Kidney epithelial cell (primary cell): ENCODE data around the gene TFCP2L1. TPM values are rescaled to one million over a fixed set of nuclear protein-coding genes. Genes with fewer than 3 reads are reported as not detected.

Experiments used
- DNase-seq: peaks from one replicate; pipeline ENCODE4 v3.0.0-alpha.2; 2010; ENCODE audit warnings: low read depth
- H3K27me3 ChIP-seq: 2 replicates; pipeline ENCODE4 v1.6.0; 2011; ENCODE audit warnings: low read length; ENCODE audit not compliant: control insufficient read depth, insufficient read depth
- H3K36me3 ChIP-seq: 2 replicates; pipeline ENCODE4 v1.5.1; 2011; ENCODE audit warnings: low read length; ENCODE audit not compliant: control insufficient read depth, insufficient read depth
- H3K4me3 ChIP-seq: 2 replicates; pipeline ENCODE4 v1.5.1; 2011; ENCODE audit warnings: low read depth, mild to moderate bottlenecking, control low read depth, low read length
- CTCF ChIP-seq: IDR thresholded peaks from 2 replicates; pipeline ENCODE4 v1.5.1; 2011; ENCODE audit warnings: mild to moderate bottlenecking, moderate library complexity, low read length, control low read depth, inconsistent platforms; ENCODE audit not compliant: insufficient read depth, poor library complexity, severe bottlenecking
- total RNA-seq: library from RNA; depleted of rRNA; stranded (reverse); fragments of >200 nt; gene quantifications from 2 replicates; pipeline ENCODE4 v1.2.3, GENCODE V29; 2015

TFCP2L1 gene
- total RNA-seq, 1 donor from 2014 or later = 4.5 TPM

GRCh38 chr2:121196132-121196848 is 88.7 kb downstream of the TFCP2L1 start:
- DNase-seq = no peak
- TF ChIP-seq CTCF = no peak

GRCh38 chr2:121195036-121195435 is 90.0 kb downstream of the TFCP2L1 start:
- Histone ChIP-seq H3K4me3 (no peak overlapping the region), H3K27me3 (no peaks in the 10 kb centered on the region), H3K36me3 (no peaks in the 10 kb centered on the region)
- no peak for TF ChIP-seq CTCF
- DNase-seq = no peak

More at GRCh38 chr2:121196132-121196848, 88.7 kb downstream of the TFCP2L1 start:
- Histone ChIP-seq H3K36me3 (no peaks in the 10 kb centered on the region), H3K4me3 (no peak overlapping the region), H3K27me3 (no peaks in the 10 kb centered on the region)

GRCh38 chr2:121194626-121195025 is 90.4 kb downstream of the TFCP2L1 start:
- Histone ChIP-seq H3K36me3 (no peaks in the 10 kb centered on the region), H3K4me3 (no peak overlapping the region), H3K27me3 (no peaks in the 10 kb centered on the region)
- TF ChIP-seq CTCF = no peak
- DNase-seq = no peak

GRCh38 chr2:121193185-121193584 is 91.8 kb downstream of the TFCP2L1 start:
- no peaks in the 10 kb centered on the region for H3K27me3 ChIP-seq
- no peak for TF ChIP-seq CTCF
- H3K36me3 ChIP-seq = no peaks in the 10 kb centered on the region
- no peak overlapping the region for H3K4me3 ChIP-seq
- no peak for DNase-seq

- DNase-seq = no peak
- Histone ChIP-seq H3K4me3 (no peak overlapping the region), H3K27me3 (no peaks in the 10 kb centered on the region), H3K36me3 (no peaks in the 10 kb centered on the region)
- no peak for TF ChIP-seq CTCF
Observed at GRCh38 chr2:121192576-121192975, 92.4 kb downstream of the TFCP2L1 start.
